HCT116 (cell line): ENCODE measurements around the gene GRM4. TPM values are rescaled to one million over a fixed set of nuclear protein-coding genes. Genes with fewer than 3 reads are reported as not detected.

ENCODE experiments used
- ATAC-seq: fragments of 200-7000 bp; cut with Tn5 transposase; 2 replicates; pipeline ENCODE4 v1.9.1; 2020; ENCODE audit warnings: mild to moderate bottlenecking, moderate library complexity
- BruUV-seq: library from RNA; stranded (reverse); fragments of 400-500 nt; replicated peaks from 2 replicates; lab custom pipeline; 2021; lab: Mats Ljungman, UMichigan
- CTCF ChIA-PET: fragments of 300-600 bp; sonication (Branson Sonifier 250); formaldehyde crosslinking; loops from one replicate; lab custom pipeline; 2021; ENCODE audit warnings: antibody characterized with exemption; lab: Charles Lee
- POLR2A ChIA-PET: fragments of 300-600, 350-600 bp; sonication (Branson Sonifier 250); formaldehyde crosslinking; loops from one replicate; lab custom pipeline; 2021; ENCODE audit warnings: antibody characterized with exemption; lab: Charles Lee
- RAD21 ChIA-PET, 2 experiments: fragments of 300-600 bp; sonication (Branson Sonifier 250); formaldehyde crosslinking; loops; one replicate each; lab custom pipeline; 2023; ENCODE audit warnings: low total read pairs in 2 of 2; ENCODE audit not compliant: uncharacterized antibody in 2 of 2, unreplicated experiment in 2 of 2, low non-redundant PET in 1 of 2; lab: Charles Lee
- DNase-seq: peaks from one replicate; pipeline ENCODE4 v3.0.0-alpha.2; 2010; ENCODE audit warnings: low read depth, low spot score
- H2AFZ ChIP-seq: fragments of 200-600 bp; shearing (Covaris generic), sonication (generic); 2 replicates; pipeline ENCODE4 v1.6.1; 2017; ENCODE audit warnings: low read depth, mixed run types, mixed read lengths, antibody characterized with exemption, low read length; ENCODE audit not compliant: poor library complexity, severe bottlenecking
- H3K27ac ChIP-seq: 2 replicates; pipeline ENCODE4 v1.5.1; 2012; ENCODE audit warnings: low read depth, low read length
- H3K27me3 ChIP-seq: fragments of 200-600 bp; sonication (generic); 2 replicates; pipeline ENCODE4 v1.6.1; 2016; ENCODE audit warnings: mixed run types, low read length, mixed read lengths; ENCODE audit not compliant: insufficient read depth
- H3K36me3 ChIP-seq, 2 experiments: fragments of 200-500 bp in 1 of 2; fragments of 200-600 bp in 1 of 2; sonication (Bioruptor generic) in 1 of 2; sonication (generic) in 1 of 2; 2 replicates each; pipeline versions ENCODE4 v1.5.1 to v1.6.1; 2014 to 2016; ENCODE audit warnings: low read length in 2 of 2, inconsistent platforms in 1 of 2, mixed read lengths in 1 of 2, mixed run types in 1 of 2; ENCODE audit not compliant: insufficient read depth in 2 of 2, control insufficient read depth in 1 of 2
- H3K4me1 ChIP-seq, 2 experiments: fragments of 200-600 bp in 1 of 2; sonication (generic) in 1 of 2; 2 replicates each; pipeline versions ENCODE4 v1.5.1 to v1.6.1; 2012 to 2017; ENCODE audit warnings: low read length in 2 of 2, inconsistent platforms in 1 of 2, mild to moderate bottlenecking in 1 of 2, mixed read lengths in 1 of 2, mixed run types in 1 of 2, moderate library complexity in 1 of 2; ENCODE audit not compliant: insufficient read depth in 2 of 2, control insufficient read depth in 1 of 2
- H3K4me2 ChIP-seq: fragments of 200-600 bp; sonication (generic); 2 replicates; pipeline ENCODE4 v1.6.1; 2017; ENCODE audit warnings: mixed run types, low read length, mixed read lengths
- H3K4me3 ChIP-seq, 2 experiments: fragments of 200-600 bp in 1 of 2; sonication (generic) in 1 of 2; replicated peaks in 1 of 2; 2 replicates each; pipeline ENCODE4 v1.5.1; 2011 to 2016; ENCODE audit warnings: low read length in 2 of 2, control low read depth in 1 of 2, low read depth in 1 of 2, mild to moderate bottlenecking in 1 of 2, mixed read lengths in 1 of 2, mixed run types in 1 of 2
- H3K79me2 ChIP-seq: fragments of 200-600 bp; sonication (generic); 2 replicates; pipeline ENCODE4 v1.6.1; 2017; ENCODE audit warnings: mild to moderate bottlenecking, mixed run types, low read length, moderate library complexity, mixed read lengths; ENCODE audit not compliant: insufficient read depth
- H3K9ac ChIP-seq: fragments of 200-600 bp; sonication (generic); 2 replicates; pipeline ENCODE4 v1.6.1; 2016; ENCODE audit warnings: low read length, mixed read lengths
- H3K9me2 ChIP-seq: fragments of 200-600 bp; sonication (generic), shearing (Covaris generic); 2 replicates; pipeline ENCODE4 v1.6.1; 2017; ENCODE audit warnings: mixed run types, mild to moderate bottlenecking, moderate library complexity; ENCODE audit not compliant: insufficient read depth
- H3K9me3 ChIP-seq, 2 experiments: fragments of 200-500 bp in 1 of 2; fragments of 200-600 bp in 1 of 2; sonication (Bioruptor generic) in 1 of 2; sonication (generic) in 1 of 2; 2 replicates each; pipeline ENCODE4 v1.6.1; 2014 to 2017; ENCODE audit warnings: low read length in 2 of 2, mixed read lengths in 2 of 2, inconsistent platforms in 1 of 2, low read depth in 1 of 2, mild to moderate bottlenecking in 1 of 2, mixed run types in 1 of 2, moderate library complexity in 1 of 2; ENCODE audit not compliant: control insufficient read depth in 1 of 2, insufficient read depth in 1 of 2
- H4K20me1 ChIP-seq: fragments of 200-600 bp; sonication (generic), shearing (Covaris generic); 2 replicates; pipeline ENCODE4 v1.6.1; 2017; ENCODE audit warnings: mixed run types, mild to moderate bottlenecking, moderate library complexity; ENCODE audit not compliant: insufficient read depth
- ELF1 ChIP-seq: IDR thresholded peaks from 2 replicates; pipeline ENCODE4 v1.6.1; 2012; ENCODE audit warnings: low read depth, borderline replicate concordance
- RAD21 ChIP-seq: IDR thresholded peaks from 2 replicates; pipeline ENCODE4 v1.6.1; 2012; ENCODE audit warnings: low read depth, mild to moderate bottlenecking
- TCF7L2 ChIP-seq: IDR thresholded peaks from 2 replicates; pipeline ENCODE4 v1.7.0; 2011; ENCODE audit warnings: borderline replicate concordance, inconsistent platforms; ENCODE audit not compliant: insufficient read depth, insufficient read length; ENCODE audit errors: extremely low read depth
- ZFX ChIP-seq: fragments of 450-650 bp; IDR thresholded peaks from 2 replicates; pipeline ENCODE4 v1.6.1; 2017
- intact Hi-C: fragments of 100-400 bp; cut with micrococcal nuclease; formaldehyde crosslinking; loops from 2 replicates; pipeline ENCODE4 v1.10.0; 2022
- total RNA-seq: library from RNA; stranded (reverse); gene quantifications from one replicate; pipeline ENCODE4 v1.2.1, GENCODE V29; 2021; ENCODE audit not compliant: unreplicated experiment
- TF ChIP-seq, protein P1 (sequence below): IDR thresholded peaks from 2 replicates; pipeline ENCODE4 v1.6.1; 2012
- TF ChIP-seq, protein P2 (sequence below), 3 experiments: fragments of 200-600 bp in 1 of 3; sonication (generic) in 1 of 3; IDR thresholded peaks in 2 of 3; conservative IDR thresholded peaks in 1 of 3; 2 replicates each; pipeline ENCODE4 v1.5.1; 2012 to 2017; ENCODE audit warnings: low read depth in 2 of 3, low read length in 2 of 3, antibody characterized with exemption in 1 of 3, borderline replicate concordance in 1 of 3, control low read depth in 1 of 3, mild to moderate bottlenecking in 1 of 3, mixed read lengths in 1 of 3, mixed run types in 1 of 3, moderate library complexity in 1 of 3; ENCODE audit not compliant: insufficient read depth in 1 of 3

Gene GRM4
- total RNA-seq, 1 experiment from 2014 or later, result 2.6 TPM

DNA sequence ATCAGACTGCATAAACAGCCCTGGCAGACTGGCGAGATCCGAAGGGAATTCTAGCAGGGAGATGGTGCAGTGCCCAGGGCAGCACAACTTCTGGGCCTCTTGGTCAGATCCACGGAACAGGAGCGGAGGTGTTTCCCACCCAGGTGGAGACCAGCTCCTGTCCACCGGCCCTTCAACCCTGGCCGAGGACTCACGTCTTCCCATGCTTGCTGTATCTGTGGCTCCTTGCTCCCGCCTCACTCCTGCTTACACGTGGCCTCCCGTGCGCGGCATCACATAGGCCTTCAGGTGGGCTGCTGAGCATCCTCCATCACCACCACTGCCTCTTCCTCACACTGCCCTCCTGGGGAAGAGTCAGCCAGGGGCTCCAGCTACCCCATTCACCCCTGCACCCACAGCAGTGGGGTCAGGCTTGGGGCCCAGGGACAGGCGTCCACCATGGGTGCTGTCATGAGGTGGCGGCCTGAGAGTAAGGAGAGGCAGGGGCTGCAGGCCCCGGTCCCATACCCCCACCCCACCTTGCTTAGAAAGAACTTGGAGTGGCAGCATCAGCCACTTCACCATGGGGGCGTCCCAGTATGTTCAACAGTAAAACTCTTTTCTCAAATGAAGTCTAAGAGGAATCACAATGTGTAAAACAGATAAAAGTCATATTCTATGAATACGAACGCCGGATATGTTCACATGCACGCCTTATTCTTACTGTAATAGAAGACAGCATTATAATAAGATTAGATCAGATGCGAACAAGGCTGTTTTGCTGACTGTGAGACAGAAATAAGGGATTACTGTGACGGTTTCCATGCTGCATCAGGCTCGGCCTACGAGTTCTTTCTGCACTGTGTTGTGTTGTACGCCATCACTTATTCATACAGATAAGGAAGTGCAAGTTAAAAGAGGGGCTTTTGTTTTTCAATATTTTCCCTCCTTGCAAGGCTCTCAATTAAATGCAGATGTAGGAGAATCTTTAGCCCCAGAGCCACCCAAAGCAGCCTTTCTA, 165.4 kb downstream of the GRM4 start (continued):
- TF ChIP-seq TCF7L2, result no peak

DNA sequence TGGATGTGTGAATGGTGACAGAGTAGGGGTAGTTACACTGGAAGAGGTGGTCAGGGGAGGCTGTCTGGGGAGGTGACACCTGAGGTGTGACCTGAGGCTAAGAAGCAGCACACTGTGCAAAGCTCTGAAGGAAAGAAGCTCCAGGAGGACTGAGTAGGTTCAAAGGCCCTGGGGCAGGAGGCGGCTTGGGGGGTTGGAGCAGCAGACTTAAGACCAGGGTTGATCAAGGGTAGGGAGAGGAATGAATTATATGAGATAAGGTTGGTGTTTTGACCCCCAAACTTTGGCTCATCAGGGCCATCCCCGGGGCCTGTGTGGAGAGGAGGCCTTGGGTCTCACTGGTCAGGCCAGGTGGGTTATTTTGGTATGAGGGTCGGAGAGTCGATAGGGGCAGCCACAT, 166.1 kb downstream of the GRM4 start:
- ChIA-PET POLR2A (no interaction called here), CTCF (no interaction called here), RAD21 (no interaction called here)
- Histone ChIP-seq H3K9me2 (no peaks in the 10 kb centered on the region), H3K4me3 (no peak overlapping the region), H3K27me3 (no peaks in the 10 kb centered on the region), H3K4me1 (peaks cover 6 to 15% of the 10 kb centered on the region in 2 experiments; a peak in 3 of 4 replicates), H2AFZ (no peak overlapping the region), H3K9me3 (no peaks in the 10 kb centered on the region), H3K9ac (no peak overlapping the region), H3K79me2 (no peaks in the 10 kb centered on the region), H3K36me3 (no peaks in the 10 kb centered on the region), H4K20me1 (no peaks in the 10 kb centered on the region), H3K4me2 (no peak overlapping the region), H3K27ac (no peak overlapping the region)
- ATAC-seq (no peak), DNase-seq (no peak)
- no TSS peak for BruUV-seq
- intact Hi-C loops, result no loop called here
- TF ChIP-seq ELF1, result no peak
- TF ChIP-seq TCF7L2, result no peak
- no peak for TF ChIP-seq ZFX
- TF ChIP-seq, protein P1, sequence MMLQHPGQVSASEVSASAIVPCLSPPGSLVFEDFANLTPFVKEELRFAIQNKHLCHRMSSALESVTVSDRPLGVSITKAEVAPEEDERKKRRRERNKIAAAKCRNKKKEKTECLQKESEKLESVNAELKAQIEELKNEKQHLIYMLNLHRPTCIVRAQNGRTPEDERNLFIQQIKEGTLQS, result no peak
- TF ChIP-seq, protein P2, sequence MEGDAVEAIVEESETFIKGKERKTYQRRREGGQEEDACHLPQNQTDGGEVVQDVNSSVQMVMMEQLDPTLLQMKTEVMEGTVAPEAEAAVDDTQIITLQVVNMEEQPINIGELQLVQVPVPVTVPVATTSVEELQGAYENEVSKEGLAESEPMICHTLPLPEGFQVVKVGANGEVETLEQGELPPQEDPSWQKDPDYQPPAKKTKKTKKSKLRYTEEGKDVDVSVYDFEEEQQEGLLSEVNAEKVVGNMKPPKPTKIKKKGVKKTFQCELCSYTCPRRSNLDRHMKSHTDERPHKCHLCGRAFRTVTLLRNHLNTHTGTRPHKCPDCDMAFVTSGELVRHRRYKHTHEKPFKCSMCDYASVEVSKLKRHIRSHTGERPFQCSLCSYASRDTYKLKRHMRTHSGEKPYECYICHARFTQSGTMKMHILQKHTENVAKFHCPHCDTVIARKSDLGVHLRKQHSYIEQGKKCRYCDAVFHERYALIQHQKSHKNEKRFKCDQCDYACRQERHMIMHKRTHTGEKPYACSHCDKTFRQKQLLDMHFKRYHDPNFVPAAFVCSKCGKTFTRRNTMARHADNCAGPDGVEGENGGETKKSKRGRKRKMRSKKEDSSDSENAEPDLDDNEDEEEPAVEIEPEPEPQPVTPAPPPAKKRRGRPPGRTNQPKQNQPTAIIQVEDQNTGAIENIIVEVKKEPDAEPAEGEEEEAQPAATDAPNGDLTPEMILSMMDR (IDR thresholded peaks at IDR 0.05 in 2 of 3, conservative IDR thresholded peaks at IDR 0.05 in 1 of 3; ENCODE audit: borderline replicate concordance in 1 of 3, insufficient read depth in 1 of 3, low read depth in 2 of 3, low read length in 2 of 3), result no peak
- TF ChIP-seq RAD21, result no peak
